H1 (cell line): ENCODE measurements around the gene TCIRG1. TPM values are rescaled to one million over a fixed set of nuclear protein-coding genes. Genes with fewer than 3 reads are reported as not detected.

Experiments used
- CBX8 ChIP-seq: fragments of 300-800, 300-1000 bp; sonication (generic); IDR thresholded peaks from 2 replicates; pipeline ENCODE4 v1.7.1; 2016; ENCODE audit warnings: low read depth, low read length, borderline replicate concordance
- JUND ChIP-seq: IDR thresholded peaks from 2 replicates; pipeline ENCODE4 v1.6.1; 2011; ENCODE audit warnings: mild to moderate bottlenecking, improper control_type of control experiment, low read length
- polyA plus RNA-seq, 7 experiments: library from polyadenylated mRNA; depleted of rRNA in 3 of 7; stranded (reverse) in 5 of 7; unstranded in 2 of 7; fragments of >200 nt in 5 of 7; fragments of 200-250 nt in 2 of 7; gene quantifications; 1 replicate in 5 of 7; 2 replicates in 1 of 7; 4 replicates in 1 of 7; pipeline versions ENCODE4 v1.2.1 to v1.2.3, GENCODE V29; 2011 to 2013; ENCODE audit warnings: missing spikeins in 2 of 7, mixed read lengths in 2 of 7
- total RNA-seq: library from RNA; stranded (reverse); fragmentation: NEBNext Ultra II Directional; extraction: Animal tissue kit (Norgen Biotek cat#: 25700); gene quantifications from 2 replicates; pipeline ENCODE4 v1.2.1, GENCODE V29; 2021

The TCIRG1 gene
- total and polyA plus RNA-seq, 2 of the 8 experiments (the other 6 are each of a cell fraction or from before 2014, with no cell fraction given), result 25.3 to 39.6 TPM

GRCh38 chr11:68027667-68028066 lies 11.2 kb upstream of the TCIRG1 start (continued):
- TF ChIP-seq CBX8 (no peak), JUND (no peak)
